HEK293 (cell line): ENCODE measurements around the gene PPP5C.

ENCODE experiments used
- CTCF ChIP-seq: fragments of 450-650 bp; formaldehyde crosslinking; IDR thresholded peaks from 2 replicates; pipeline ENCODE4 v1.5.1; 2016; ENCODE audit warnings: missing biosample characterization, missing genetic modification characterization
- SCRT1 ChIP-seq: fragments of 450-650 bp; formaldehyde crosslinking; IDR thresholded peaks from 2 replicates; pipeline ENCODE4 v1.5.1; 2016; ENCODE audit warnings: missing biosample characterization, missing genetic modification characterization, borderline replicate concordance
- ZFP3 ChIP-seq: fragments of 450-650 bp; formaldehyde crosslinking; IDR thresholded peaks from 2 replicates; pipeline ENCODE4 v1.5.1; 2016; ENCODE audit warnings: low read depth, missing biosample characterization, missing genetic modification characterization

- TF ChIP-seq SCRT1 (tag by site-specific recombination) (no peak), CTCF (no peak), ZFP3 (tag by site-specific recombination) (no peak)
Observed at GRCh38 chr19:46422344-46422743, 75.5 kb downstream of the PPP5C start.
